GM21825 (cell line): ENCODE data around the gene MIPEP.

Experiments used
- ATAC-seq: cut with Tn5 transposase; IDR thresholded peaks from one replicate; pipeline ENCODE4 v1.9.1; 2021; ENCODE audit warnings: mild to moderate bottlenecking, moderate library complexity; ENCODE audit not compliant: unreplicated experiment

Gene MIPEP

DNA sequence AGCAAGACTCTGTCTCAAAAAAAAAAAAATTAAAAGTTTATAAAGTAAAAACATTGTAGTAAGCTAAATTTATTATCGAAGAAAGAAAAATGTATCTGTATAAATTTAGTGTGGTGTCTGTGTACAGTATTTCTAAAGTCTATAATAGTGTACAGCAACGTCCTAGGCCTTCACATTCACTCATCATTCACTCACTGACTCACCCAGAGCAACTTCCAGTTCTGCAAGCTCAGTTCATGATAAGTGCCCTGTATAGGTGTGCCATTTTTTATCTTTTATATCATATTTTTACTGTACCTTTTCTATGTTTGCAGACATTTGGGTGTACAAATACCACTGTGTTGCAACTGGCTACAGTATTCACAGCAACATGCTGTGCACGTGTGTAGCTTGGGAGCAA lies 200.9 kb downstream of the MIPEP start:
- no peak for ATAC-seq

- ATAC-seq: no peak
Observed at GRCh38 chr13:23687614-23688013, 201.6 kb downstream of the MIPEP start.

GRCh38 chr13:23686948-23687347 lies 202.3 kb downstream of the MIPEP start:
- no peak for ATAC-seq

DNA sequence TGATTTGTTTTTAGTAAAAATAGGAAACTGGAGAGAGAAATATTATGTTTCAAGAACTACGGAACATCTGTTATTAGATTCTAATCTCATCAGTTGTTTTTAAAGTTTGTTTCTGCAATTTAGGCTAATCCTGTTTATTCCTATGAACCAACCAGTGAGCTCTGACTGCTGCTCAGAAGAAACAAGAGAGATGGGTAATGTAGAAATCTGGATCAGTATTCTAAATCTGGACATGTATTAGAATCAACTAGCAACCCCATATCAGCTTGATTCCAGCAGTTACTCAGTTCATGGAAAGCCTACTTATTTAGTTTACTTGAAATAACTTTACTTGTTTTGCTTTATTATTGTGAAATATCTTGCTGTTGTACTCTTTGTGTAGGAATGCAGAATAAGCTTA lies 203.8 kb downstream of the MIPEP start:
- ATAC-seq: no peak

GRCh38 chr13:23684647-23685046 lies 204.6 kb downstream of the MIPEP start:
- ATAC-seq: no peak

- ATAC-seq: no peak
Observed at GRCh38 chr13:23683084-23683483, 206.1 kb downstream of the MIPEP start.

GRCh38 chr13:23680845-23681669 lies 208.1 kb downstream of the MIPEP start:
- ATAC-seq: no peak
